IPS-NIHi7 (cell line): Measurements from ENCODE around the gene PAX5.

Experiments used
- DNase-seq: peaks from one replicate; pipeline ENCODE4 v3.0.0; 2012; ENCODE audit warnings: mixed read lengths; ENCODE audit errors: extremely low spot score

PAX5 gene

GRCh38 chr9:36987891-36988290, 46.2 kb downstream of the PAX5 start:
- DNase-seq, result no peak

- no peak for DNase-seq
Observed at GRCh38 chr9:36987409-36987808, 46.7 kb downstream of the PAX5 start.

- no peak for DNase-seq
Observed at GRCh38 chr9:36986468-36987408, 47.3 kb downstream of the PAX5 start.

GRCh38 chr9:36985769-36986467, 48.1 kb downstream of the PAX5 start:
- DNase-seq, result peak; percentile 57

- DNase-seq, result no peak
Observed at GRCh38 chr9:36985061-36985768, 48.9 kb downstream of the PAX5 start.

- DNase-seq, result peak; percentile 85
Observed at GRCh38 chr9:36980148-36980974, 53.7 kb downstream of the PAX5 start.

- no peak for DNase-seq
Observed at GRCh38 chr9:36976371-36977030, 57.6 kb downstream of the PAX5 start.

- DNase-seq, result no peak
Observed at GRCh38 chr9:36974731-36975130, 59.3 kb downstream of the PAX5 start.

- DNase-seq, result no peak
Observed at GRCh38 chr9:36971935-36972488, 62.1 kb downstream of the PAX5 start.

- DNase-seq, result no peak
Observed at GRCh38 chr9:36970007-36970888, 63.8 kb downstream of the PAX5 start.

GRCh38 chr9:36969216-36969771, 64.8 kb downstream of the PAX5 start:
- peak; percentile 52 for DNase-seq

GRCh38 chr9:36968574-36969215, 65.4 kb downstream of the PAX5 start:
- DNase-seq, result no peak

- DNase-seq, result no peak
Observed at GRCh38 chr9:36967997-36968396, 66.1 kb downstream of the PAX5 start.

- no peak for DNase-seq
Observed at GRCh38 chr9:36966371-36967097, 67.5 kb downstream of the PAX5 start.

GRCh38 chr9:36964791-36965190, 69.3 kb downstream of the PAX5 start:
- no peak for DNase-seq

- no peak for DNase-seq
Observed at GRCh38 chr9:36963346-36963745, 70.7 kb downstream of the PAX5 start.

GRCh38 chr9:36962691-36963090, 71.4 kb downstream of the PAX5 start:
- DNase-seq, result no peak
